ENCODE measurements around the gene GMCL1. TPM values are rescaled to one million over a fixed set of nuclear protein-coding genes. Genes with fewer than 3 reads are reported as not detected.
A peak's percentile ranks its signal among the peaks of the same experiment; 100 is the strongest.

Gene GMCL1
- 9.6 and 15.7 TPM in 2 replicates for total RNA-seq (2014; rRNA removed; shearing (Covaris generic))
- 13.8 and 14.5 TPM in 2 replicates for polyA plus RNA-seq (2016; fragmentation: Nextera tagmentation; extraction: Ambion mirVana)

GRCh38 chr2:69829256-69830044, at the start of gene GMCL1:
Gene GMCL1, plus strand, starts transcription at chr2:69829660. Its CDS starts 233 bp downstream, at chr2:69829893.
- H3K4me1 ChIP-seq (ENCODE audit: insufficient read depth) = peaks cover 22% of the 10 kb centered on the region
- TF ChIP-seq EZH2phosphoT487 (IDR thresholded peaks at IDR 0.05; ENCODE audit: insufficient read depth, low read depth) = no peak
- TF ChIP-seq EZH2 (IDR thresholded peaks at IDR 0.05; ENCODE audit: insufficient read depth, poor library complexity, severe bottlenecking) = no peak
- in situ Hi-C loops (cut with MboI) = no loop called here

GRCh38 chr2:69780921-69781320, 48.5 kb upstream of the GMCL1 start:
- H3K9me3 ChIP-seq (ENCODE audit: low read depth) = no peaks in the 10 kb centered on the region

More at GRCh38 chr2:69829256-69830044, at the start of gene GMCL1:
- H3K27ac ChIP-seq = peak within 1 kb of the TSS; percentile 95
- H3K4me3 ChIP-seq = peak within 1 kb of the TSS; percentile 80
- peak within 1 kb of the TSS; percentile 90 for H2AFZ ChIP-seq
- peak; percentile 99 for DNase-seq
- H3K27me3 ChIP-seq (replicated peaks; ENCODE audit: insufficient read depth) = no peaks in the 10 kb centered on the region
- peaks cover 16% of the 10 kb centered on the region for H3F3A ChIP-seq (ENCODE audit: insufficient read depth)
- no peaks in the 10 kb centered on the region for H3K9me2 ChIP-seq (ENCODE audit: insufficient read depth)
- no peaks in the 10 kb centered on the region for H4K20me1 ChIP-seq (ENCODE audit: insufficient read depth)
- peaks cover 49% of the 10 kb centered on the region for H3K79me2 ChIP-seq (ENCODE audit: insufficient read depth)
- H3K9me3 ChIP-seq (ENCODE audit: low read depth) = no peaks in the 10 kb centered on the region
- peak within 1 kb of the TSS; percentile 91 for H3K9ac ChIP-seq
- H3K4me2 ChIP-seq (ENCODE audit: unreplicated experiment) = peak within 1 kb of the TSS; percentile 96
- H3K36me3 ChIP-seq (ENCODE audit: low read depth) = peaks cover 4% of the 10 kb centered on the region; the same call in 1 of the 2 replicates
- WGBS, 2 experiments (ENCODE audit: low coverage in 1 of 2, low lambda C conversion rate in 2 of 2, missing lambda C conversion rate in 2 of 2) = 0% methylated on average over 64 to 74 of the region's 74 CpGs

GRCh38 chr2:69781321-69782248, 47.9 kb upstream of the GMCL1 start:
- H2AFZ ChIP-seq = no peak overlapping the region
- H3K4me1 ChIP-seq (ENCODE audit: insufficient read depth) = peaks cover 8% of the 10 kb centered on the region
- no peaks in the 10 kb centered on the region for H4K20me1 ChIP-seq (ENCODE audit: insufficient read depth)
- no peak overlapping the region for H3K4me2 ChIP-seq (ENCODE audit: unreplicated experiment)
- no peak overlapping the region for H3K27ac ChIP-seq
- H3K36me3 ChIP-seq (ENCODE audit: low read depth) = no peaks in the 10 kb centered on the region; the same call in 1 of the 2 replicates
- WGBS, 2 experiments (ENCODE audit: low coverage in 1 of 2, low lambda C conversion rate in 2 of 2, missing lambda C conversion rate in 2 of 2) = 86 to 89% methylated on average over 5 of the region's 5 CpGs
- no peaks in the 10 kb centered on the region for H3F3A ChIP-seq (ENCODE audit: insufficient read depth)
- in situ Hi-C loops (cut with MboI) = no loop called here
- H3K79me2 ChIP-seq (ENCODE audit: insufficient read depth) = no peaks in the 10 kb centered on the region; the same call in 1 of the 2 replicates
- TF ChIP-seq EZH2phosphoT487 (IDR thresholded peaks at IDR 0.05; ENCODE audit: insufficient read depth, low read depth) = no peak
- no peaks in the 10 kb centered on the region for H3K27me3 ChIP-seq (replicated peaks; ENCODE audit: insufficient read depth)
- H3K9me3 ChIP-seq (ENCODE audit: low read depth) = no peaks in the 10 kb centered on the region
- DNase-seq = no peak
- no peaks in the 10 kb centered on the region for H3K9me2 ChIP-seq (ENCODE audit: insufficient read depth)
- no peak overlapping the region for H3K9ac ChIP-seq
- no peak overlapping the region for H3K4me3 ChIP-seq

More at GRCh38 chr2:69780921-69781320, 48.5 kb upstream of the GMCL1 start:
- Histone ChIP-seq H3K27ac (no peak overlapping the region), H3K27me3 (replicated peaks; ENCODE audit: insufficient read depth) (no peaks in the 10 kb centered on the region), H2AFZ (no peak overlapping the region), H3F3A (ENCODE audit: insufficient read depth) (no peaks in the 10 kb centered on the region), H3K4me2 (ENCODE audit: unreplicated experiment) (no peak overlapping the region), H3K36me3 (ENCODE audit: low read depth) (no peaks in the 10 kb centered on the region; the same call in 1 of the 2 replicates), H3K4me1 (ENCODE audit: insufficient read depth) (peaks cover 8% of the 10 kb centered on the region), H4K20me1 (ENCODE audit: insufficient read depth) (no peaks in the 10 kb centered on the region), H3K79me2 (ENCODE audit: insufficient read depth) (peaks cover 6% of the 10 kb centered on the region), H3K9me2 (ENCODE audit: insufficient read depth) (no peaks in the 10 kb centered on the region), H3K9ac (no peak overlapping the region), H3K4me3 (no peak overlapping the region)
- DNase-seq = no peak
- in situ Hi-C loops (cut with MboI) = no loop called here
- no peak for TF ChIP-seq EZH2 (IDR thresholded peaks at IDR 0.05; ENCODE audit: insufficient read depth, poor library complexity, severe bottlenecking)
- TF ChIP-seq EZH2phosphoT487 (IDR thresholded peaks at IDR 0.05; ENCODE audit: insufficient read depth, low read depth) = no peak
- WGBS, 2 experiments (ENCODE audit: low coverage in 1 of 2, low lambda C conversion rate in 2 of 2, missing lambda C conversion rate in 2 of 2) = 78 to 82% methylated on average over 5 of the region's 5 CpGs

- Histone ChIP-seq H3K9me2 (ENCODE audit: insufficient read depth) (no peaks in the 10 kb centered on the region), H3K36me3 (ENCODE audit: low read depth) (no peaks in the 10 kb centered on the region; the same call in 1 of the 2 replicates), H3K4me1 (ENCODE audit: insufficient read depth) (peaks cover 9% of the 10 kb centered on the region), H3K27me3 (replicated peaks; ENCODE audit: insufficient read depth) (no peaks in the 10 kb centered on the region), H4K20me1 (ENCODE audit: insufficient read depth) (no peaks in the 10 kb centered on the region), H3K27ac (no peak overlapping the region), H3K79me2 (ENCODE audit: insufficient read depth) (no peaks in the 10 kb centered on the region; the same call in 1 of the 2 replicates), H3K4me2 (ENCODE audit: unreplicated experiment) (no peak overlapping the region), H3K4me3 (no peak overlapping the region), H3F3A (ENCODE audit: insufficient read depth) (peaks cover 5% of the 10 kb centered on the region; the same call in 1 of the 2 replicates), H3K9ac (no peak overlapping the region), H3K9me3 (ENCODE audit: low read depth) (no peaks in the 10 kb centered on the region), H2AFZ (no peak overlapping the region)
- 74% methylated on average over 5 of the region's 5 CpGs for WGBS, 2 experiments (ENCODE audit: low coverage in 1 of 2, low lambda C conversion rate in 2 of 2, missing lambda C conversion rate in 2 of 2)
- TF ChIP-seq EZH2 (IDR thresholded peaks at IDR 0.05; ENCODE audit: insufficient read depth, poor library complexity, severe bottlenecking) = no peak
- no peak for TF ChIP-seq EZH2phosphoT487 (IDR thresholded peaks at IDR 0.05; ENCODE audit: insufficient read depth, low read depth)
- DNase-seq = no peak
- in situ Hi-C loops (cut with MboI) = no loop called here
These were observed 45.2 kb upstream of the GMCL1 start for GRCh38 chr2:69784228-69784627.
